ENCODE results near the gene PODXL2. TPM values are rescaled to one million over a fixed set of nuclear protein-coding genes. Genes with fewer than 3 reads are reported as not detected.

PODXL2 gene
- total RNA-seq, 2 donors from 2014 or later, result 4.8 to 5.5 TPM

DNA sequence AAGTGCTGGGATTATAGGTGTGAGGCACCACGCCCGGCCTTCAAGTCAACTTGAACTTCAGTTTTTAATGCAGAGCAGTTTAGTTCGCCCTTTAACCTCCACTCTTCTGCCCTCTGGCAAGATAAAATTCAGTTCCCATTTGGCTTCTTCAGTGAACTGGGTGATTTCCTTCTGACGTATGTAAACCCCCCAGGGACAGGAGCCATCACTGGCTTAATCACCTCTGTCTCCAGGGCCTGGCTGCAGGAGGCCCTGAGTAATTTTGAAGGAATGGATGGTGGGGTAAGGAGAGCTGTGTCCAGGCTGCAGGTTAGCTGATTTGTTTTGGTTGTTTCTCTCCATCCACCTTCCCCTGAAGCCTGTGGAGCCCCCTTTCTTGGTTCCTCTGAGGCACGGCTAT, 18.9 kb upstream of the PODXL2 start:
- ATAC-seq (no peak), DNase-seq (no peak)
- H3K9me3 ChIP-seq (ENCODE audit: control insufficient read depth, low read length, poor library complexity, severe bottlenecking), result no peaks in the 10 kb centered on the region
- Mint-ChIP-seq H3K27ac (no peak overlapping the region), H3K27me3 (no peaks in the 10 kb centered on the region), H3K4me3 (no peak overlapping the region), H3K36me3 (ENCODE audit: low read depth) (peaks cover 13% of the 10 kb centered on the region), H3K4me1 (peaks cover 5% of the 10 kb centered on the region)

DNA sequence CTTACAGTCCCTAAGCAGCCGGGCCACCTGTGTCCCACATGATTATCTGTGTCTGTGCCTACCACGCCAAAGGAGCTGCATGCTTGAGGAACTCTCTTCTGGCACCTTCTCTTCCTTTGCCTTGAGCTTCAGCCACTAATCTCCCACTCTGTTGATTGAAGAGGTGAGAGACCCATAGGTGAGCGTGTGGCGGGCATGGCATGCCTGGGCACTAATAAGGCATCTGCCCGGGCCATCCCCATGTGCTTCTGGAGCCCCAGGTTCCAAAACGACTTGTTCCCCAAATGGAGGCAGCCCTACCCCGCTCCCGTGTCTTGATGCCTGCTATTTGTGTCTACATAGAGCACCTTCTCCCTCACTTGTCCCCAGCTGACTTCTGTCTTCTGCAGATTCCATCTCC, 17.7 kb upstream of the PODXL2 start:
- H3K9me3 ChIP-seq (ENCODE audit: control insufficient read depth, low read length, poor library complexity, severe bottlenecking), result no peaks in the 10 kb centered on the region
- DNase-seq, result no peak
- H3K27ac Mint-ChIP-seq, result no peak overlapping the region
- H3K36me3 Mint-ChIP-seq (ENCODE audit: low read depth), result peaks cover 11% of the 10 kb centered on the region
- no peak overlapping the region for H3K4me3 Mint-ChIP-seq
- H3K4me1 Mint-ChIP-seq, result peaks cover 10% of the 10 kb centered on the region
- ATAC-seq, result no peak
- H3K27me3 Mint-ChIP-seq, result no peaks in the 10 kb centered on the region

DNA sequence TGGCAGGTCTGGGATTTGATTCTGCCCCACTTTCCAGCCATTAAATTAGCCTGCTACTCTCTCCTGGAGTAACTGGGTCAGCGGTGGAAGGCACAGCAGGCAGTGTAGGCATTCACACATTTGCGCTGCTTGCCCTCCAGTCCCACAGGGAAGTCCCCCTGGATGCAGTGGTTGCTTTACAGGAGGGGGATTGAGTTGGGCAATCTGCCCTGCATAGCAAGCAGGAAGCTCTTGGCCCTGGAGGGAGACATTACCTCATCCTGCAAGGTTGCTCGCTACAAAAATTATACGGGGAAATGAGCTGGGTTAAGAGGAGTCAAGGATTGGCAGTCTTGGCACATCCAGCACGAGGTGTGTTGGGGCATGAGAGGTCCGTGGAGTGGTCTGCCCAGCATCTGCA, 16.0 kb upstream of the PODXL2 start:
- H3K27ac Mint-ChIP-seq, result no peak overlapping the region
- no peaks in the 10 kb centered on the region for H3K9me3 ChIP-seq (ENCODE audit: control insufficient read depth, low read length, poor library complexity, severe bottlenecking)
- no peak overlapping the region for H3K4me3 Mint-ChIP-seq
- peaks cover 14% of the 10 kb centered on the region for H3K36me3 Mint-ChIP-seq (ENCODE audit: low read depth)
- DNase-seq (no peak), ATAC-seq (no peak)
- H3K4me1 Mint-ChIP-seq, result peaks cover 8% of the 10 kb centered on the region
- H3K27me3 Mint-ChIP-seq, result no peaks in the 10 kb centered on the region

DNA sequence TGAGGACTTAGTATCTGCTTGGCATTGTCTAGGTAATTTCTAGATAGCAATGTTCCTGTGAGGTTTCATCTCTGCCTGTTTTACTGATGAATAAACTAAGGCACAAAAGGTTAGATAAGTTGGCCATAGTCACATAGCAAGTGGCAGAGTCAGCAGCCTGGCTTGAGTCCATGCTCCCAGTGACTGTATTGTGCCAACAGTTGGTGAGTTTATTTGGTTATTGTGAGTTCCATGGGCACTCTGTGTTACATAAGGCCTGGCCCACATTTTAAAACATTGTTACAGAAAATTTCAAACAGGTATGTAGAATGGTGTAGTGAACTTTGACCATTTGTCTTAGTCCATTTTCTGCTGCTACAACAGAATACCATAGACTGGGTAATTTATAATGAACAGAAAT, 15.6 kb upstream of the PODXL2 start:
- DNase-seq (no peak), ATAC-seq (no peak)
- Mint-ChIP-seq H3K4me3 (no peak overlapping the region), H3K27ac (no peak overlapping the region), H3K27me3 (no peaks in the 10 kb centered on the region), H3K36me3 (ENCODE audit: low read depth) (peaks cover 17% of the 10 kb centered on the region), H3K4me1 (peaks cover 8% of the 10 kb centered on the region)
- H3K9me3 ChIP-seq (ENCODE audit: control insufficient read depth, low read length, poor library complexity, severe bottlenecking), result no peaks in the 10 kb centered on the region

DNA sequence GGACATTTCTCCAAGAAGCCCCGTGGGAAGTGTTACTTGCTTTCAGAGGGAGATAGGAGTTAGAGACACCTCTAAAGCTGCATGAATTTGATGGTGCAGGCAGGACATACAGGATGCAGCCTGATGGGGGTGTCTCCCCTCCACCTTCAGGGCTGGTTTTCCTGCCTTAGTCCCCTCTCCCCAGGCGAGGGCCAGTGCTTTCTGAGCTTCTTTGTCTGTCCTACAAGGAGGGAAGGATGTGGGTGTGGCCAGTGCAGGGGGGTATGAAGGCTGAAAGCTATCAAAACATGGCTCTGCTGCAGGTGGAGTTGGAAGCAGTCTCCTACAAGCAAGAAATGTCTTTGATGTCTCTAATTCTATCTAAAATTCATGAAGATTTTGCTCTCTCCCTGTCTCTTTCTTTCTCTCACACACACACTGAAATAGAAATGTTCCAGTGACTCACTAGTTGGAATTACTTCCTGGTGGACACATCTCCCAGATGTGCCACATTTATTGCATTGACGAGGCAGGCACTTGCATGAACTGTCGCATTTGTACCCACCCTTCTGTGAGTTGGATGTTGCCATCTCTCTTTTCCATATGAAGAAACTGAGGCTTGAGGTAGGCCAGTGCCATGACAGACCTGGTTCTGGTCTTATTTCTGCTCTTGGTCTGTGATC, 13.9 kb upstream of the PODXL2 start:
- peaks cover 8% of the 10 kb centered on the region for H3K4me1 Mint-ChIP-seq
- ATAC-seq (no peak), DNase-seq (no peak)
- H3K9me3 ChIP-seq (ENCODE audit: control insufficient read depth, low read length, poor library complexity, severe bottlenecking), result no peaks in the 10 kb centered on the region
- H3K27me3 Mint-ChIP-seq, result no peaks in the 10 kb centered on the region
- H3K4me3 Mint-ChIP-seq, result no peak overlapping the region
- H3K36me3 Mint-ChIP-seq (ENCODE audit: low read depth), result peaks cover 19% of the 10 kb centered on the region
- H3K27ac Mint-ChIP-seq, result peak overlapping the region; percentile 29

DNA sequence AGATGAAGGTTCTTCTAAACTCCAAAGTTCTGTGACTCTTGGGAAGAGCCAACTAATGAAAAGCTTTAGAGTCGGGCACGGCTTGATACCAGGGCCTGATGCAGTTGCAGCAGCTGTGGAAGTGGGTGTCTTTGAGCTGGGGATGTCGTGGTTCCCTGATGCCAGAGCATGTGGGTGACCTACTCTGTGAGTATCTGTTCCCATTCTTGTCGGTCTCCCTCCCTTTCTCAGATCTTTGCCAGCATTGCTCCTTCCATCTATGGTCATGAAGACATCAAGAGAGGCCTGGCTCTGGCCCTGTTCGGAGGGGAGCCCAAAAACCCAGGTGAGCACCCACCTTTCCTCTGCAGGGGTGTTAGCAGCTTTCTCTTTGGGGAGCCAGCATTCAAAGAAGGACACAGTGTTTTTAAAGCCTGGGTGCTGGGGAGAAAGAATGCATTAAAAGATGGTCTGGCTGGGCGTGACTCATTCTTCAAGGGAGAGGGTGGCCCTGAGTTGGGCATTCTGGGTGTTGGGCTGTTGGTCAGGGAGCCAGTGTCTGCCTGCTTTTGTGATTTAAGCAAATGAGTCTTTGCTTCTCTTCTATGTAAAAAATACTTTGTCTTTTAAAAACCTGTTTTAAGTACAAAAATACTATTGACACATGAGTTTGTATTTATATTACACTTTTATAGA, 13.2 kb upstream of the PODXL2 start:
- no peak overlapping the region for H3K4me3 Mint-ChIP-seq
- no peaks in the 10 kb centered on the region for H3K9me3 ChIP-seq (ENCODE audit: control insufficient read depth, low read length, poor library complexity, severe bottlenecking)
- H3K36me3 Mint-ChIP-seq (ENCODE audit: low read depth), result peaks cover 19% of the 10 kb centered on the region

DNA sequence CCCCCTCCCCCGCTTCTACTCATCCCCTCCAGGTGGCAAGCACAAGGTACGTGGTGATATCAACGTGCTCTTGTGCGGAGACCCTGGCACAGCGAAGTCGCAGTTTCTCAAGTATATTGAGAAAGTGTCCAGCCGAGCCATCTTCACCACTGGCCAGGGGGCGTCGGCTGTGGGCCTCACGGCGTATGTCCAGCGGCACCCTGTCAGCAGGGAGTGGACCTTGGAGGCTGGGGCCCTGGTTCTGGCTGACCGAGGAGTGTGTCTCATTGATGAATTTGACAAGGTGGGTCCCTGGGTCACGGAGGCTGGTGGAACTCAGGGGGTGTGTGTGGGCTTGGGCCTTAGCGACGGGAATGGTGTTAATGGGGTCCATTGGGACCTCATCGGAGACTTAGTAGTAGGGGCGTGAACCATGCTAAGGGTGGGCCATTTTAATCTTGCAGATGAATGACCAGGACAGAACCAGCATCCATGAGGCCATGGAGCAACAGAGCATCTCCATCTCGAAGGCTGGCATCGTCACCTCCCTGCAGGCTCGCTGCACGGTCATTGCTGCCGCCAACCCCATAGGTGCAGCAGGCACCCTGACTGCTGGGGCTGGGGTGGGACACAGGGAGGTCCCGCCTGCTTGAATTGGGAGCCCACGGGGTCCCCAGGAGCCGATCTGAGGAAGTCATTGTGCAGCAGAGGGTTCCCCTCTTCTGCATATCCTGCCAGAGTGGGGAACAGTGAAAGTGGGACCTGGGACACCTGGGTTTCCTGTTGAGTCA, 12.0 kb upstream of the PODXL2 start:
- Mint-ChIP-seq H3K4me1 (peaks cover 5% of the 10 kb centered on the region), H3K27me3 (no peaks in the 10 kb centered on the region), H3K36me3 (ENCODE audit: low read depth) (peaks cover 17% of the 10 kb centered on the region), H3K27ac (peak overlapping the region; percentile 19), H3K4me3 (no peak overlapping the region)
- no peak for ATAC-seq
- H3K9me3 ChIP-seq (ENCODE audit: control insufficient read depth, low read length, poor library complexity, severe bottlenecking), result no peaks in the 10 kb centered on the region
- DNase-seq, result no peak

More for the DNA sequence above, 13.2 kb upstream of the PODXL2 start:
- Mint-ChIP-seq H3K27me3 (no peaks in the 10 kb centered on the region), H3K4me1 (peaks cover 5% of the 10 kb centered on the region), H3K27ac (no peak overlapping the region)
- DNase-seq (no peak), ATAC-seq (no peak)

DNA sequence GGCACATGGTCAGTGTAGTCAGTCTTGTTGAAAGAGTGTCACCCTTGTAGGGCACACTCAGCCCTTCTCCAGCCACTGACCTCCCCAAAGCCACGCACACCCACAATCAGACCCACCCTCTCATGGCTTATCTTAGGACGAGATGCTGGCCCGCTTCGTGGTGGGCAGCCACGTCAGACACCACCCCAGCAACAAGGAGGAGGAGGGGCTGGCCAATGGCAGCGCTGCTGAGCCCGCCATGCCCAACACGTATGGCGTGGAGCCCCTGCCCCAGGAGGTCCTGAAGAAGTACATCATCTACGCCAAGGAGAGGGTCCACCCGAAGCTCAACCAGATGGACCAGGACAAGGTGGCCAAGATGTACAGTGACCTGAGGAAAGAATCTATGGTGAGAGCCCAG, 10.1 kb upstream of the PODXL2 start:
- H3K27me3 Mint-ChIP-seq, result no peaks in the 10 kb centered on the region
- peaks cover 5% of the 10 kb centered on the region for H3K4me1 Mint-ChIP-seq
- DNase-seq (no peak), ATAC-seq (no peak)
- peak overlapping the region; percentile 29 for H3K27ac Mint-ChIP-seq
- H3K4me3 Mint-ChIP-seq, result no peak overlapping the region
- H3K9me3 ChIP-seq (ENCODE audit: control insufficient read depth, low read length, poor library complexity, severe bottlenecking), result no peaks in the 10 kb centered on the region
- H3K36me3 Mint-ChIP-seq (ENCODE audit: low read depth), result peaks cover 15% of the 10 kb centered on the region

DNA sequence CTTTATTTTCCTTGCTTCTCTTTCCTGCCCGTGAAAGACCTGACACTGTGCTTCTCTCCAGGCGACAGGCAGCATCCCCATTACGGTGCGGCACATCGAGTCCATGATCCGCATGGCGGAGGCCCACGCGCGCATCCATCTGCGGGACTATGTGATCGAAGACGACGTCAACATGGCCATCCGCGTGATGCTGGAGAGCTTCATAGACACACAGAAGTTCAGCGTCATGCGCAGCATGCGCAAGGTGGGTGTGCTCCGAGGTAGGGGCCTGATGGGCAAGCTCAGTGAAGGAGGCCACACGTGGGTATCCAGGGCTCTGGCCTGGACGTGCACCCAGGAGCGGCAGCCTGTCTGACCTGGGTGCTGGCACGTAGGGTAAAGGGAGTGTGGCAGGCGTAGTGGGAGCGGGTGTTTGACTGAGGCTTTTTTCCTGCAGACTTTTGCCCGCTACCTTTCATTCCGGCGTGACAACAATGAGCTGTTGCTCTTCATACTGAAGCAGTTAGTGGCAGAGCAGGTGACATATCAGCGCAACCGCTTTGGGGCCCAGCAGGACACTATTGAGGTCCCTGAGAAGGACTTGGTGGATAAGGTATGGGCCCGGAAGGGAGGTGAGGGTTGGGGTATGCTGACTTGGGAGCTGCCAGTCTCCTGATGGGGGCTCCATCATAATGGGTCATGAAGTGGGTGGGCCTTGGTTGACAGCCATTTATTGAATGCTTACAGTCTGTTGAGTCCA, 8.2 kb upstream of the PODXL2 start:
- Mint-ChIP-seq H3K36me3 (ENCODE audit: low read depth) (peaks cover 15% of the 10 kb centered on the region), H3K27ac (no peak overlapping the region), H3K27me3 (no peaks in the 10 kb centered on the region), H3K4me1 (no peaks in the 10 kb centered on the region), H3K4me3 (no peak overlapping the region)
- DNase-seq (no peak), ATAC-seq (no peak)
- no peaks in the 10 kb centered on the region for H3K9me3 ChIP-seq (ENCODE audit: control insufficient read depth, low read length, poor library complexity, severe bottlenecking)

DNA sequence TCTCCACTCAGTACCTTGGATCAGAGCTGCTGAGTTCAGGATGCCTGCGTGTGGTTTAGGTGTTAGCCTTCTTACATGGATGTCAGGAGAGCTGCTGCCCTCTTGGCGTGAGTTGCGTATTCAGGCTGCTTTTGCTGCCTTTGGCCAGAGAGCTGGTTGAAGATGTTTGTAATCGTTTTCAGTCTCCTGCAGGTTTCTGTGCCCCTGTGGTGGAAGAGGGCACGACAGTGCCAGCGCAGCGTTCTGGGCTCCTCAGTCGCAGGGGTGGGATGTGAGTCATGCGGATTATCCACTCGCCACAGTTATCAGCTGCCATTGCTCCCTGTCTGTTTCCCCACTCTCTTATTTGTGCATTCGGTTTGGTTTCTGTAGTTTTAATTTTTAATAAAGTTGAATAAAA, 7.0 kb upstream of the PODXL2 start:
- no peak for DNase-seq
- H3K9me3 ChIP-seq (ENCODE audit: control insufficient read depth, low read length, poor library complexity, severe bottlenecking), result no peaks in the 10 kb centered on the region
- Mint-ChIP-seq H3K27me3 (no peaks in the 10 kb centered on the region), H3K27ac (no peak overlapping the region), H3K36me3 (ENCODE audit: low read depth) (peaks cover 11% of the 10 kb centered on the region), H3K4me1 (peaks cover 5% of the 10 kb centered on the region), H3K4me3 (no peak overlapping the region)
- ATAC-seq, result no peak

DNA sequence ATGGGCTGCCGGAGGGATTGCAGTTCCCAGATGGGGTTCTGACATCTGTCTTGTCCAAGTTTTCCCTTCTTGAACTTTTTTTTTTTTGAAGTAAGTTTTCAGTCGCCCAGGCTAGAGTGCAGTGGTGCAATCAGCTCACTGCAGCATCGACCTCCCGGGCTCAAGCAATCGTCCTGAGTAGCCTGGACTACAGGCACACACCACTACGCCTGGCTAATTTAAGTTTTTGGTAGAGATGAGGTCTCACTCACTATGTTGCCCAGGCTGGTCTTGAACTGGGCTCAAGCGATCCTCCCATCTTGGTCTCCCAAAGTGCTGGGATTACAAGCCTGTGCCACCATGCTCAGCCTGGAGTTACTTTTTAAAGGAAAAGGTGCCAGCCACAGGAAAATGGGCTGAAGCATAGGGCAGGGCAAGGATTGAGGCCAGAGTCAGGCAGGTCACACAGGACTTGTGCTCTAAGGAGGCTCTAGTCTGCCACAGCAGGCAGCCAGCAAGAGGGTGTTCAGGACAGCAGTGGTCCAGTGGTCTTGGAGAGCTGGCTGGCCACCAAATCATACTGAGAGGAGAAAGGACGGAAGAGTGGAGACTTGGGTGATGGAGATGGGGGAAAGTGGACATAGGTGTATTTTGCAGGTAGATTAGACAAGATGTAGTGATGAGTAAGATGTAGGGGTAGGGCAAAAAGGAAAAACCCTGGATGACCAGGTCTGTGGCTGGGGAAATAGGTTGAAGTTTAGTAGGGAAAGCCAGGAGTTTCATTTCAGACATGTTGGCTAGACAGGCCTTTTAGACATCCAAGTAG, 6.0 kb upstream of the PODXL2 start:
- ATAC-seq (no peak), DNase-seq (no peak)
- peaks cover 14% of the 10 kb centered on the region for H3K4me1 Mint-ChIP-seq
- no peaks in the 10 kb centered on the region for H3K9me3 ChIP-seq (ENCODE audit: control insufficient read depth, low read length, poor library complexity, severe bottlenecking)
- no peak overlapping the region for H3K4me3 Mint-ChIP-seq
- H3K27ac Mint-ChIP-seq, result no peak overlapping the region
- no peaks in the 10 kb centered on the region for H3K27me3 Mint-ChIP-seq
- peaks cover 11% of the 10 kb centered on the region for H3K36me3 Mint-ChIP-seq (ENCODE audit: low read depth)

DNA sequence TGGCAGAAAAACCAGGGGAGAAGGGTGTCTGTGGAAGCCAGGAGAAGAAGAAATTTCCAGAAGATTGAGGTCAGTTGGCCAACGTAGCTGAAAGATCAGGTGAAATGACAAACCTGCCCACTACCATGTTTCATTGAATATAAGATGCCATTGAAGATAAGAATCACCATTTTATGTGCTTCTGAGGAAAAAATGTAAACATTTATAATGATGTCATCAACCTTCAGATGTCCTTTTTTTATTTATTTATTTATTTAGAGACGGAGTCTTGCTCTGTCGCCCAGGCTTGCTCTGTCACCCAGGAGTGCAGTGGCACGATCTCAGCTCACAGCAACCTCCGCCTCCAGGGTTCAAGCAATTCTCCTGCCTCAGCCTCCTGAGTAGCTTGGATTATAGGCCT, 4.9 kb upstream of the PODXL2 start:
- no peaks in the 10 kb centered on the region for H3K9me3 ChIP-seq (ENCODE audit: control insufficient read depth, low read length, poor library complexity, severe bottlenecking)
- no peak for ATAC-seq
- H3K4me3 Mint-ChIP-seq, result no peak overlapping the region
- peaks cover 20% of the 10 kb centered on the region for H3K4me1 Mint-ChIP-seq
- H3K36me3 Mint-ChIP-seq (ENCODE audit: low read depth), result peaks cover 1% of the 10 kb centered on the region
- no peak overlapping the region for H3K27ac Mint-ChIP-seq
- DNase-seq, result no peak
- H3K27me3 Mint-ChIP-seq, result no peaks in the 10 kb centered on the region
